Lung (tissue), 12 donors: ENCODE results near the gene MYLIP. TPM values are rescaled to one million over a fixed set of nuclear protein-coding genes. Genes with fewer than 3 reads are reported as not detected.
"Not testable (repeated sequence)": the region's sequence is repeated elsewhere in the genome, so short reads cannot be mapped to it uniquely, and the experiment has no call there.

ENCODE experiments used
- ATAC-seq: fragments of 200-7000 bp; cut with Tn5 transposase; one replicate; pipeline ENCODE4 v1.9.1; 2020; ENCODE audit warnings: moderate number of reproducible peaks; ENCODE audit not compliant: insufficient read depth, low FRiP score
- DNase-seq, 3 donors: peaks; one replicate each; pipeline ENCODE4 v3.0.0-alpha.2; 2013 to 2017
- H3K27ac ChIP-seq, 2 donors: one replicate each; pipeline ENCODE4 v1.5.1; 2013; ENCODE audit warnings: mild to moderate bottlenecking in 2 of 2, moderate library complexity in 2 of 2, control low read depth in 1 of 2, inconsistent platforms in 1 of 2, low read depth in 1 of 2, low read length in 1 of 2
- H3K27me3 ChIP-seq, 3 donors: one replicate each; pipeline ENCODE4 v1.5.1; 2013; ENCODE audit warnings: low read length in 2 of 3; ENCODE audit not compliant: control insufficient read depth in 3 of 3, insufficient read depth in 3 of 3
- H3K36me3 ChIP-seq, 4 donors: one replicate each; pipeline ENCODE4 v1.5.1; 2013; ENCODE audit warnings: low read length in 4 of 4, mild to moderate bottlenecking in 1 of 4, moderate library complexity in 1 of 4; ENCODE audit not compliant: control insufficient read depth in 4 of 4, insufficient read depth in 4 of 4
- H3K4me1 ChIP-seq, 5 donors: one replicate each; pipeline ENCODE4 v1.5.1; 2013; ENCODE audit warnings: low read length in 5 of 5, mild to moderate bottlenecking in 2 of 5, moderate library complexity in 1 of 5; ENCODE audit not compliant: control insufficient read depth in 5 of 5, insufficient read depth in 5 of 5
- H3K4me3 ChIP-seq: one replicate; pipeline ENCODE4 v1.5.1; 2013; ENCODE audit warnings: mild to moderate bottlenecking, control low read depth, moderate library complexity
- H3K9ac ChIP-seq, 2 donors: one replicate each; pipeline ENCODE4 v1.5.1; 2013; ENCODE audit warnings: low read length in 2 of 2, control low read depth in 1 of 2; ENCODE audit not compliant: insufficient read depth in 1 of 2
- H3K9me3 ChIP-seq, 4 donors: one replicate each; pipeline ENCODE4 v1.5.1; 2013; ENCODE audit warnings: low read length in 3 of 4, mild to moderate bottlenecking in 1 of 4, moderate library complexity in 1 of 4; ENCODE audit not compliant: control insufficient read depth in 4 of 4, insufficient read depth in 3 of 4
- CTCF ChIP-seq: IDR thresholded peaks from 2 replicates; pipeline ENCODE4 v1.5.1; 2012; ENCODE audit warnings: mild to moderate bottlenecking; ENCODE audit errors: control extremely low read depth, extremely low read depth
- WGBS, 2 donors: extraction: QIAGEN DNeasy Blood & Tissue Kit; methylation state at CpG; one replicate each; pipeline ENCODE4 v1.1.7; 2013; 5-methylcytosine and 5-hydroxymethylcytosine counted together
- polyA plus RNA-seq, 2 donors: library from polyadenylated mRNA; stranded (reverse); fragments of 200-250 nt; gene quantifications; one replicate each; pipeline ENCODE4 v1.2.1, GENCODE V29; 2013
- total RNA-seq, 2 donors: library from RNA; depleted of rRNA in 1 of 2; stranded (reverse); fragments of >200 nt in 1 of 2; gene quantifications; one replicate each; pipeline ENCODE4 v1.2.1, GENCODE V29; 2014 to 2021
- donor health status: control.
- donor health status: control.
- donor health status: Bipolar disorder and iron deficiency.
- donor health status: healthy.
- donor health status: DM: yes; HTN: yes; CAD: no.

The MYLIP gene
- total and polyA plus RNA-seq, 4 donors = 16.7 to 118 (median 26.1) TPM

- H3K9ac ChIP-seq = no peak overlapping the region
- TF ChIP-seq CTCF = no peak
- no peaks in the 10 kb centered on the region for H3K9me3 ChIP-seq
- no peak overlapping the region for H3K4me3 ChIP-seq
- 93 to 96% methylated on average over 2 of the region's 2 CpGs for WGBS, 2 donors
- H3K36me3 ChIP-seq = no peaks in the 10 kb centered on the region
- peaks cover 0 to 17% (median 0%) of the 10 kb centered on the region in 5 donors for H3K4me1 ChIP-seq
- no peaks in the 10 kb centered on the region for H3K27me3 ChIP-seq
- no peak for DNase-seq
- ATAC-seq = no peak
- H3K27ac ChIP-seq = no peak overlapping the region
Observed at GRCh38 chr6:16171400-16171799, 42.5 kb downstream of the MYLIP start.

- H3K27ac ChIP-seq = no peak overlapping the region
- DNase-seq = no peak
- H3K4me3 ChIP-seq = no peak overlapping the region
- H3K9ac ChIP-seq = no peak overlapping the region
- no peaks in the 10 kb centered on the region for H3K36me3 ChIP-seq
- no peak for ATAC-seq
- H3K27me3 ChIP-seq = no peaks in the 10 kb centered on the region
- TF ChIP-seq CTCF = no peak
- H3K4me1 ChIP-seq = peaks cover 0 to 5% (median 0%) of the 10 kb centered on the region in 5 donors
- H3K9me3 ChIP-seq = no peaks in the 10 kb centered on the region
- 88 to 90% methylated on average over 3 of the region's 3 CpGs for WGBS, 2 donors
Observed at GRCh38 chr6:16173167-16173940, 44.5 kb downstream of the MYLIP start.

GRCh38 chr6:16174416-16175078 is 45.7 kb downstream of the MYLIP start:
- WGBS, 2 donors = 78 to 87% methylated on average over 8 of the region's 8 CpGs
- no peak for DNase-seq
- H3K4me1 ChIP-seq = peaks cover 0 to 4% (median 0%) of the 10 kb centered on the region in 5 donors

GRCh38 chr6:16176600-16176999 is 47.7 kb downstream of the MYLIP start:
- not testable (repeated sequence) for H3K27ac ChIP-seq, H3K27me3 ChIP-seq, H3K4me3 ChIP-seq, DNase-seq, ATAC-seq, H3K4me1 ChIP-seq, H3K36me3 ChIP-seq, H3K9me3 ChIP-seq, H3K9ac ChIP-seq
- 100% methylated on average over 1 of the region's 1 CpG for WGBS, 2 donors

More at GRCh38 chr6:16174416-16175078, 45.7 kb downstream of the MYLIP start:
- no peak for ATAC-seq
- TF ChIP-seq CTCF = no peak
- H3K27ac ChIP-seq = no peak overlapping the region
- H3K9ac ChIP-seq = no peak overlapping the region
- H3K36me3 ChIP-seq = no peaks in the 10 kb centered on the region
- H3K4me3 ChIP-seq = no peak overlapping the region
- H3K27me3 ChIP-seq = no peaks in the 10 kb centered on the region
- H3K9me3 ChIP-seq = no peaks in the 10 kb centered on the region
